DOHH2 (cell line): ENCODE measurements around the gene SAMD4A.

Source experiments
- EZH2phosphoT487 ChIP-seq: fragments of 200-600 bp; sonication (generic); IDR thresholded peaks from 2 replicates; pipeline ENCODE4 v1.6.1; 2017; ENCODE audit warnings: borderline replicate concordance, mild to moderate bottlenecking, antibody characterized with exemption, low read length, moderate library complexity, mixed read lengths
- TF ChIP-seq, protein P1 (sequence below): fragments of 200-600 bp; sonication (generic); IDR thresholded peaks from one replicate; pipeline ENCODE4 v1.5.1; 2014; ENCODE audit warnings: antibody characterized with exemption, mild to moderate bottlenecking, low read depth, low read length; ENCODE audit not compliant: poor library complexity, severe bottlenecking

DNA sequence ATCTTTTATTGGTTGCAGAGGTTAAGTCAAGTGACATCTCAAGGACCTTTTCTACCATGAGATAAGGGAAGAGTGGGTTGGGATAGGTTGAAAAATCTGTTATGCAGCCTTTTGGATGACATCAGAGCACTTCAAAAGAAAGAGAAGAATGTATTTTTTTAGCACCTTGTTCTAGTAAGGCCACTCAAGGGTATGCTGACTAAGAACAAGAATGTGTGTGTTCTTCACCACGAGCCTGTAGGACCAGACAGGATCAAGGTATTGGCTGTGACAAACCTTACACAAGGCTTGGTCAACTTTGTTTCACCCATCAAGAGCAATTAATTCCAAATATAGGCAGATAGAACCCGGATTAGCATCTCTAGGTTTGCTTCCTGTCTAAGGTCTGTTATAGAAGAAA lies 142.5 kb downstream of the SAMD4A start:
- TF ChIP-seq, protein P1, sequence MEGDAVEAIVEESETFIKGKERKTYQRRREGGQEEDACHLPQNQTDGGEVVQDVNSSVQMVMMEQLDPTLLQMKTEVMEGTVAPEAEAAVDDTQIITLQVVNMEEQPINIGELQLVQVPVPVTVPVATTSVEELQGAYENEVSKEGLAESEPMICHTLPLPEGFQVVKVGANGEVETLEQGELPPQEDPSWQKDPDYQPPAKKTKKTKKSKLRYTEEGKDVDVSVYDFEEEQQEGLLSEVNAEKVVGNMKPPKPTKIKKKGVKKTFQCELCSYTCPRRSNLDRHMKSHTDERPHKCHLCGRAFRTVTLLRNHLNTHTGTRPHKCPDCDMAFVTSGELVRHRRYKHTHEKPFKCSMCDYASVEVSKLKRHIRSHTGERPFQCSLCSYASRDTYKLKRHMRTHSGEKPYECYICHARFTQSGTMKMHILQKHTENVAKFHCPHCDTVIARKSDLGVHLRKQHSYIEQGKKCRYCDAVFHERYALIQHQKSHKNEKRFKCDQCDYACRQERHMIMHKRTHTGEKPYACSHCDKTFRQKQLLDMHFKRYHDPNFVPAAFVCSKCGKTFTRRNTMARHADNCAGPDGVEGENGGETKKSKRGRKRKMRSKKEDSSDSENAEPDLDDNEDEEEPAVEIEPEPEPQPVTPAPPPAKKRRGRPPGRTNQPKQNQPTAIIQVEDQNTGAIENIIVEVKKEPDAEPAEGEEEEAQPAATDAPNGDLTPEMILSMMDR = no peak
- TF ChIP-seq EZH2phosphoT487 = no peak
